Ishikawa (cell line): Measurements from ENCODE around the gene KRT9.

Experiments used
- CREB1 ChIP-seq: IDR thresholded peaks from 2 replicates; pipeline ENCODE4 v1.6.1; 2012; ENCODE audit warnings: low read depth
- EGR1 ChIP-seq: IDR thresholded peaks from 2 replicates; pipeline ENCODE4 v1.6.1; 2012
- EP300 ChIP-seq: IDR thresholded peaks from 2 replicates; pipeline ENCODE4 v1.6.1; 2012; ENCODE audit warnings: borderline replicate concordance
- FOXM1 ChIP-seq: IDR thresholded peaks from 2 replicates; pipeline ENCODE4 v1.6.1; 2012; ENCODE audit warnings: low read depth, borderline replicate concordance
- MAX ChIP-seq: IDR thresholded peaks from 2 replicates; pipeline ENCODE4 v1.6.1; 2012
- NFIC ChIP-seq: IDR thresholded peaks from 2 replicates; pipeline ENCODE4 v1.6.1; 2012
- REST ChIP-seq: IDR thresholded peaks from 2 replicates; pipeline ENCODE4 v1.6.1; 2012; ENCODE audit warnings: low read depth, mild to moderate bottlenecking

GRCh38 chr17:41516147-41516829 is 55.6 kb downstream of the KRT9 start:
- TF ChIP-seq FOXM1 = no peak
- no peak for TF ChIP-seq MAX
- no peak for TF ChIP-seq REST
- no peak for TF ChIP-seq EP300
- no peak for TF ChIP-seq CREB1
- no peak for TF ChIP-seq EGR1
- TF ChIP-seq NFIC = no peak
